Renal cortex interstitium (tissue), 15 donors: Measurements from ENCODE around the gene ACVR1B. TPM values are rescaled to one million over a fixed set of nuclear protein-coding genes. Genes with fewer than 3 reads are reported as not detected.

ENCODE experiments used
- DNase-seq, 11 donors: peaks; one replicate each; pipeline ENCODE4 v3.0.0-alpha.2; 2013; ENCODE audit warnings: low read depth in 9 of 11, low spot score in 4 of 11; ENCODE audit errors: extremely low read depth in 1 of 11
- long read RNA-seq, 16 experiments: transcript quantifications; one replicate each; lab custom pipeline, GENCODE V29; 2026
- polyA plus RNA-seq, 3 donors: library from polyadenylated mRNA; unstranded; fragments of 120-200 nt; gene quantifications; one replicate each; pipeline ENCODE4 v1.2.1, GENCODE V29; 2013; ENCODE audit not compliant: insufficient read length in 3 of 3

Gene ACVR1B
- polyA plus RNA-seq: 10 to 100 TPM; 52.6 to 59.3 (median 54.1) TPM
- long read RNA-seq, donor 1, full-length matches to known transcripts: 8 of 8 reads
- long read RNA-seq, donor 1, partial matches to known transcripts: 0 of 8 reads
- long read RNA-seq, donor 1, other reads (novel, unspliced or antisense): 0 of 8 reads
- long read RNA-seq, donor 2, full-length matches to known transcripts: 9 of 9 reads
- long read RNA-seq, donor 2, partial matches to known transcripts: 0 of 9 reads
- long read RNA-seq, donor 2, other reads (novel, unspliced or antisense): 0 of 9 reads
- long read RNA-seq, donor 3, full-length matches to known transcripts: 19 of 19 reads
- long read RNA-seq, donor 3, partial matches to known transcripts: 0 of 19 reads
- long read RNA-seq, donor 3, other reads (novel, unspliced or antisense): 0 of 19 reads
- long read RNA-seq, donor 4, full-length matches to known transcripts: 12 of 12 reads
- long read RNA-seq, donor 4, partial matches to known transcripts: 0 of 12 reads
- long read RNA-seq, donor 4, other reads (novel, unspliced or antisense): 0 of 12 reads
- long read RNA-seq, donor 5: 0 reads
- long read RNA-seq, donor 6, full-length matches to known transcripts: 6 of 6 reads
- long read RNA-seq, donor 6, partial matches to known transcripts: 0 of 6 reads
- long read RNA-seq, donor 6, other reads (novel, unspliced or antisense): 0 of 6 reads
- long read RNA-seq, donor 7, full-length matches to known transcripts: 11 of 11 reads
- long read RNA-seq, donor 7, partial matches to known transcripts: 0 of 11 reads
- long read RNA-seq, donor 7, other reads (novel, unspliced or antisense): 0 of 11 reads
- long read RNA-seq, donor 8, full-length matches to known transcripts: 16 of 16 reads
- long read RNA-seq, donor 8, partial matches to known transcripts: 0 of 16 reads
- long read RNA-seq, donor 8, other reads (novel, unspliced or antisense): 0 of 16 reads
- long read RNA-seq, donor 9, full-length matches to known transcripts: 14 of 71 reads
- long read RNA-seq, donor 9, partial matches to known transcripts: 57 of 71 reads
- long read RNA-seq, donor 9, other reads (novel, unspliced or antisense): 0 of 71 reads
- long read RNA-seq, donor 10, full-length matches to known transcripts: 12 of 12 reads
- long read RNA-seq, donor 10, partial matches to known transcripts: 0 of 12 reads
- long read RNA-seq, donor 10, other reads (novel, unspliced or antisense): 0 of 12 reads
- long read RNA-seq, donor 11, full-length matches to known transcripts: 9 of 9 reads
- long read RNA-seq, donor 11, partial matches to known transcripts: 0 of 9 reads
- long read RNA-seq, donor 11, other reads (novel, unspliced or antisense): 0 of 9 reads
- long read RNA-seq, donor 12, full-length matches to known transcripts: 8 of 8 reads
- long read RNA-seq, donor 12, partial matches to known transcripts: 0 of 8 reads
- long read RNA-seq, donor 12, other reads (novel, unspliced or antisense): 0 of 8 reads
- long read RNA-seq, donor 13: 0 reads
- long read RNA-seq, donor 14, full-length matches to known transcripts: 9 of 9 reads
- long read RNA-seq, donor 14, partial matches to known transcripts: 0 of 9 reads
- long read RNA-seq, donor 14, other reads (novel, unspliced or antisense): 0 of 9 reads
- long read RNA-seq, donor 15, full-length matches to known transcripts: 1 of 1 reads
- long read RNA-seq, donor 15, partial matches to known transcripts: 0 of 1 reads
- long read RNA-seq, donor 15, other reads (novel, unspliced or antisense): 0 of 1 reads
- long read RNA-seq, donor 16, full-length matches to known transcripts: 29 of 29 reads
- long read RNA-seq, donor 16, partial matches to known transcripts: 0 of 29 reads
- long read RNA-seq, donor 16, other reads (novel, unspliced or antisense): 0 of 29 reads

DNA sequence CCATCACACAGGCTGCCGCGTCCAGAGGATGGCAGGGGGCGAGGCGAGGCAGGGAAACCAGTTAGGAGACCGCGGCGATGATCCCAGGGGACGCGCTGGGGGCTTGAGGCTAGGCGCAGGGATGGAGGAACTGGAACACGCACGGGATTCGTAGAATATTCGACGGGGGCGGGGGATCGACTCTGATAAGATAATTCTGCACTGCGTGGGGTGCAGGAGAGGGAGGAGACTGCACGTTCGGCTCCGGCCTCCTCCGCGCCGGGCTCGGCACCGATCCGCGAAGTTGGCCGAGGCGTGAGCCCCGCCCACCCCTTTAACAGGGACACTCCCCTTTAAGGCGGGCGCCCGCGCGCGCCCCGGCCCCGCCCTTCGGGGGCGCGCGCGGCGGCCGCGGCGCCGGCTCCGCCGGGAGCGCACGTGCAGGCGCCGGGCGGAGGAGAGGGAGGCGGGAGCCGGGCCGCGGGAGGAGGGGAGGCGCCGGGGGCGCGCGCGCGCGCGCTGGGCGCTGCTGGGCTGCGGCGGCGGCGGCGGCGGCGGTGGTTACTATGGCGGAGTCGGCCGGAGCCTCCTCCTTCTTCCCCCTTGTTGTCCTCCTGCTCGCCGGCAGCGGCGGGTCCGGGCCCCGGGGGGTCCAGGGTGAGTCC is at the start of gene ACVR1B:
Gene ACVR1B, plus strand, starts transcription at position 501 of the 644 bp plus-strand sequence. Its CDS starts 45 bp downstream, at position 546.
- peak; percentile 72 to 83 (median 77) for DNase-seq

DNA sequence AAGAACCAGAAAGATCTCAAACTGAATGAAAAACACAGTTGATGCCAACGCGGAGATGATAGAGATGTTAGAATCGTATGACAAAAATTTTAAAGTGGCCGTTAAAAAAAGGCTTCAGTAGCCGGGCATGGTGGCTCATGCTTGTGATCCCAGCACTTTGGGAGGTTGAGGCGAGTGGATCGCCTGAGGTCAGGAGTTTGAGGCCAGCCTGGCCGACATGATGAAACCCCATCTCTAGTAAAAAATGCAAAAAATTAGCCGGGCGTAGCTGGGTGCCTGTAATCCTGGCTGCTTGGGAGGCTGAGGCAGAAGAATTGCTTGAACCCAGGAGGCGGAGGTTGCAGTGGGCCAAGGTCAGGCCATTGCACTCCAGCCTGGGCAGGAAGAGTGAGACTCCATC is 49.6 kb upstream of the ACVR1B start:
- no peak for DNase-seq

DNA sequence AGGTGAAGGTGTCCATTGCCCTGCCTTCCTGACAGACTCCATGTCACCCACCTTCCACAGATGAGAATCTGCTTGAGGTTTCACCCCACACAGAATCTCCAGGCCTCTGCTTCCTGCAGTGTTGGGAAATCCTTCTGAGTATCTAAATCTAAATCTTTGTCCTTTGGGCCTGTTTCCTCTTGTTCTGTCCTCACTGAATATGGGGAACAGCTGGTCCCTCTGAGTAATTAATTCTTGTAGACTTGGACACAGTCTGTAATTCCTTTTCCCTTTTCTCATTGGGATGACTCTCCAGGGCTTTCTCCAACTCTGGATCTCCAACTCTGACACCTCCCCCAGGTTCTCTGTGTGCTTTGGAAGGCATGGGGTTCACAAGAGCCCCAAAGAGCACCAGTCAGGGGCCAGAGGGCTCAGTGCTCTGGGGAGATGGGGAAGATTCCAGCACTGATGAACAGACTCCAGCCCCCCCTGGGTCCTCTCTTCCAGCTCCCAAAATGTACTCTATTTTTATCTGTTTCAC is 46.5 kb upstream of the ACVR1B start:
- DNase-seq: no peak

GRCh38 chr12:51905471-51906429 is 45.7 kb upstream of the ACVR1B start:
- no peak for DNase-seq

DNA sequence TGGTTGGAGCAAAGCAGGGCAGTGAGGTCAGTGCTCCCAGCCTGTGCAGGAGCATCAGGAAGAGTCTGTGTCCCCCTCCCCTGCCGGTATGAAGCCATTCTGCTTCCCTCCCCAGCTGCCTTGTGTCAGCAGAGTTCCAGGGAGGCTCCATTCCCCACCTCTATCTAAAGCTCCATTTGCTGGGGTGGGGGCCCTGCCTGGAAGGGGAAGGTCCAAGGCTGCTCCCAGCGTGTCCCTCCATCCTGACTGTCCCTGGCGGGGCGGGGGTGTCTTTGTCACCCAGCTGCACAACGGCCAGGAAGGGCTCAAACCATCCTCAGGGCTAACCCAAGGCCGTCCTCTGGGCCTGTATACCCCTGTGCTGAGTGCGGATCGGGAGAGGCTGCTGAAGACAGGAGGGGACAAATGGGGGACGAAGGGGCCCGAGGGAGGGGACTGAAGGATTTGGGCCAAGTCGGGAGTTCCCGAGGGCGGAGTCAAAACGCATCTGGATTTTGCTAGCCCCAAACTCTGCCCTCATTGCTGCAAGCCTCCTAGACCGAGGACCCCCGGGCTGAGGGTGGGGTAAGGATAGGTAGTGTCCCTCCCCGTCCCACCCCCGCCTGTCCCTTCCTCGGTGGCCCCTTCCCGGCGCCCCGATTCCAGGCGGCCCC is 44.9 kb upstream of the ACVR1B start:
- no peak for DNase-seq

- no peak for DNase-seq
Observed at GRCh38 chr12:51907083-51907855, 44.2 kb upstream of the ACVR1B start, which contains the start of gene ACVRL1. Gene ACVRL1 (plus strand): TSS chr12:51907504. CDS start chr12:51912475, 4,971 bp downstream.

DNA sequence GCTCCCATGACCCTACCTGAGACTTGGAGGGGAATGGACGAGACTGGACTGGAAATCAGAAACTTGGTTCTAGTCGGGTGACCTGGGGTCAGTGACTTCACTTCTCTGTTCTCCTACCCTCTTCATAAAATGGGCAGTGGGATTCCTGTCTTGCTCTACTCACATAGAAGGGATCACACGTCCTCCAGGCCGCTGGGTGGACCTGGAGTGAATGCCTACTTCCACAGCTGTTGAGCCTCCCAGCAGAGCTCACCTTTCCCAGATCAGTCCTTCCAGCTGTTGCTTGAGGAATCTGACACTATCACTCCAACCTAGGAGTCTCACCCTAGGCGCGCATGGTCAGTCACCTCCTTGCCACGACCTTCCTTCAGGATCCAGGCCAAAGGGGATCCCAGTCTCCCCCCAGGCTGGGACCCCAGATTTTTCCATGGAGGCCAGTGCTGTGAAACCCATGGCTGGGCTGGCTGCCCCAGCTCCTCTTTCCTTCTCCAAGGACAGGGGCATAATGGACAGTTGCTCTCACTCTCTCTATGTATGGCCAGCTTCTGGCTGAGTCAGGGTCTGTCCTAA is 43.6 kb upstream of the ACVR1B start:
- no peak for DNase-seq

DNA sequence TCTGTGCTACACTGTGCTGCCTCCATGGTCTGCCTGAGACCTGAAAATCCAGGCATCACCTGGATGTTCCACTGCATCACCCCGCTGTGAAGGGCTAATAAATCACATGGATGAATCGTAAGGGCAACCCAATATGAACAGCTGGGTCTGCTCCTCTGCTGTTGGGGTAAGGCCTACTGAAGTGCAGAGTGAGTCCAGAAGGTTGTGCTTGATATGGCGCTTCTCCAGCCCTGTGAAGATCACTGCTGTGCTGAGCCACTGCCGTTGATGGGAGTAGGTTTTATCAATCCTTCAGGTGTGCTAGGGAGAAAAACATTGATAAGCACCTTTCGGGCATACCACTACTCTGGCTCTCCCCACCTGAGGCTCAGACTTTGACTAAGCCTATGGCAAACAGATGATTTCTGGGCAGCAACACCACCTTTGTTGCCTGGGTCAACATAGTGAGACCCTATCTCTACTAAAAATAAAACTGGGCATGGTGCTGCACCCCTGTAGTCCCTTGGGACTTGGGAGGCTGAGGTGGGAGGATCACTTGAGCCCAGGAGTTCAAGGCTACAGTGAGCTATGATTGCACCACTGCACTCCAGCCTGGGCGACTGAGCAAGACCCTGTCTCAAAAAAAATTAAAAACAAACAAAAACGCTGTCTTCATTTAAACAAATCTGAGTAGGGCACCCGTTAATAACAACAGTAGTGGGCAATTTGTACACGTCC is 42.5 kb upstream of the ACVR1B start:
- no peak for DNase-seq

GRCh38 chr12:51910168-51910567 is 41.3 kb upstream of the ACVR1B start:
- DNase-seq: no peak

DNA sequence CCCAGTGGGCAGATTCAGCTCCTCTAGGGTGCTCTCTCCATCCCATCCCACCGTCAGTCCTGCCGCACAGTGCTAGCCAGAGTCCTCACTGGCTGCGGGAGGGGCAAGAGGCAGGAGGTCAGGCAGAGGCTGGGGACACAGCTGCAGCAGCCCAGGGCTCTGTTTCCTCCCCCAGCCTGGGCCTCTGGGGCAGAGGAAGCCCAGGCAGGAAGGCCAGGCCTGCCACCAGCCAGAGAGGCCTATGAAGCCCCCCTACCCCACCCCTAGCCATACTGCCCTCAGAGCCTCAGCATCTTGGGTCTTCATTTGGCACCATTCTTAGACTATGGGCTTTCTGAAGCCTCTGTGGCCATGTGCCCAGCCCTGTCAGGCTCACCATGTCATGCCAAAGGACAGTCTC is 40.8 kb upstream of the ACVR1B start:
- DNase-seq: no peak

DNA sequence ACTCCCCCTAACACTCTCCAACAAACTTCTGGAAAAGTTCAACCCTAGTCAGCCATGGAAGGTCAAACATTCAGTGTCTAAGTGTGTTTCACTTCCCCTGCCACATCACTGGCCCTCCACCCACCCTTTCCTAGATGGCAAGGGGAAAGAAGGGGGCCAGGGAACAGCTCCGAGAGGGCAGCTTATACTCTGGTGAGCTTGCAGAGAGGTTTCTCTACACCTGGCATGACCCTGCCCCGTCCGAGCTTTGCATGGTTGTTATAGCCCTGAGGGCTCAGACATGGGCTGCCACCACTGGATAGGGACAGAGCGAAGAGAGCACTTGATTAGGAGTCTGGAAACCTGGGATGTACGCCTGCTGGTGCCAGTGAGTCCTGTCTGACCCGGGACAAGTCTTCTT is 40.2 kb upstream of the ACVR1B start:
- DNase-seq: no peak

DNA sequence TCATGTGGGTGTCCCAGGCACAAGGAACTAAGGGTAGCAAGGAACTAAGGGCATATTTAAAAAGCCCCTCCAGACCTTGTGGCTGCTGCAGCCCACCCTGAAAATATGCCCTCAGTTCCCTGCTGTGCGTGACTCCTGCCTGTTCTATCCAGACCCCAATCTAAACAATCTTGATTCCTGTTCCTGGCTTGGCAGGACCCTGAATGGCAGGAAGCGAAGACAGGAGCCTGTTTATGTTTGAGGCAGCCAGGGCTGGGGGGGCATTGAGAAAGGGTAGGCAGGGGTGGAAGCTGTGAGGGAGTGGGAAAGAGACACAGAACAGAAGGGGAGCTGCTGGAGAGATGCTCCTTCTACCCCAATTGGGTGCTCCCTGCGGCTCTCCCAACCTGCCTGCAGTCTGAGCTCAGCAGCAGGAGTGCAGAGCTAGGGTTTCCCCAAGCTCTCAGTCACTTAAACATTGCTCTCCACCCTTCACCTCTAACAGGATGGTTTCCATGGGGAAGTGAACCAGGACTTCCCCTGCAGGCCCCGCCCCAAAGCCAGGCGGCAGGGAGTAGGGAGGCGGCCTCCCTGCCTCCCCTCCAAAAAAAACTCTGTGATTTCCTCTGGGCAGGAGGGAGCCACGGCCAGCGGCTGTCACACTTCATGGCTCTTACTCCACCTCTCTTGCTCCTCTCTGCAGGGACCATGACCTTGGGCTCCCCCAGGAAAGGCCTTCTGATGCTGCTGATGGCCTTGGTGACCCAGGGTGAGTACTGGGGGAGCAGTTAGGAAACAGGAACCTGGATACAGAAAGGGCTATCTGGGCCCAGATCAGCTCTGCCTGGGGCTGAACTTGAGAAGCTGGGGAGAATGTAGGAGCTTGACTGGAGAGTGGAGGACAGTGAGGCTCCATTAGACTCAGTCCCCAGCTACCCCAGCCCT is 39.4 kb upstream of the ACVR1B start:
- DNase-seq: no peak
